IPS DF 6.9 (cell line): ENCODE results near the gene SNCAIP.
"Not testable (repeated sequence)": the region's sequence is repeated elsewhere in the genome, so short reads cannot be mapped to it uniquely, and the experiment has no call there.

Experiments
- DNase-seq: peaks from one replicate; pipeline ENCODE4 v3.0.0-alpha.2; 2013; ENCODE audit warnings: low read depth, low spot score
- H3K27ac ChIP-seq: one replicate; pipeline ENCODE4 v1.5.1; 2013; ENCODE audit warnings: low read length, control low read depth
- H3K27me3 ChIP-seq: 2 replicates; pipeline ENCODE4 v1.6.1; 2013; ENCODE audit warnings: mild to moderate bottlenecking, low read length; ENCODE audit not compliant: control insufficient read depth, insufficient read depth
- H3K36me3 ChIP-seq: 2 replicates; pipeline ENCODE4 v1.6.1; 2013; ENCODE audit warnings: low read length; ENCODE audit not compliant: control insufficient read depth, insufficient read depth
- H3K4me1 ChIP-seq: 2 replicates; pipeline ENCODE4 v1.6.1; 2013; ENCODE audit warnings: low read length; ENCODE audit not compliant: control insufficient read depth, insufficient read depth
- H3K4me3 ChIP-seq: 2 replicates; pipeline ENCODE4 v1.5.1; 2013; ENCODE audit warnings: mild to moderate bottlenecking, low read length
- H3K9me3 ChIP-seq: 2 replicates; pipeline ENCODE4 v1.6.1; 2013; ENCODE audit warnings: low read length, inconsistent platforms; ENCODE audit not compliant: control insufficient read depth, insufficient read depth
- WGBS: extraction: QIAGEN DNeasy Blood & Tissue Kit; methylation state at CpG from one replicate; pipeline ENCODE4 v1.1.7; 2013; ENCODE audit warnings: mixed read lengths, missing lambda C conversion rate; ENCODE audit not compliant: insufficient read length, insufficient coverage; 5-methylcytosine and 5-hydroxymethylcytosine counted together

Gene SNCAIP

DNA sequence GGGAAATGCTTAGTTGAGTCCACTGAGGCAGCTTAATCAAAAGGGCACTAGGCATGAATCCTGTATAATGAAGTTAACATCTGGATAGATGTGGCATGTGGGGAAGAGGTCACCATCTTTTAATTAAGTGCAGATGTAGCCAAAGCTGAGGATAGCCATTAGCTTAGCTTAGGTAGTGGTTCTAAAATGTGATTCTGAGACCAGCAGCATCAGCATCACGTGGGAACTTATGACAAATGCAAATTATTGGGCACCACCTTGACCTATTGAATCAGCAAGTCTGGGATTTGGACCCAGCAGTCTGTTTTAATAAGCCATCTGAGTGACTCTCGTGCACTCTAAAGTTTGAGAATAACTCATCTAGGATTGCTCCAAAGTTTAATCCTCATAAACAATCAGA lies 63.8 kb downstream of the SNCAIP start:
- no peak for DNase-seq
- H3K27ac ChIP-seq = no peak overlapping the region
- no CpG with 5 or more reads among the region's 2 CpGs for WGBS

DNA sequence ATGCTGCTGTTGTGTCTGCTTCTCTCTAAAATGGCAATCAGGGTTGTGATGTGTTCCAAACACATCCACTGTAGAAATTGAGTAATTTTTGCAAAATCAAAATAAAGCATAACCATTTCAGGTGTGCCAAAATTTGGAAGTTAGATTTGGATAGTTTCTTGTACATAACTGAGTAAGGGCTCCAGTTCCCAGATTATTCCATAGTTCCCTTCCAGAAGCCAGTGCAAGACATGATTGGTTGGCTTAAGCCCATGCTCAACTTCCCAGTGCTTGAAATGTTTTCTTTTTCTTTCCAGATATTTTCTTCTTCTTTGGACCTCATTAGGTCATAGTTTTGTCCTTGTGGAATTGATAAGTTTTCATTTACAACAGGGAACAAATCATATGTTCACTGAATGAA lies 64.2 kb downstream of the SNCAIP start:
- no peak overlapping the region for H3K27ac ChIP-seq
- no peak for DNase-seq
- H3K9me3 ChIP-seq = no peaks in the 10 kb centered on the region
- no peaks in the 10 kb centered on the region for H3K27me3 ChIP-seq
- no peaks in the 10 kb centered on the region for H3K4me1 ChIP-seq
- H3K36me3 ChIP-seq = no peaks in the 10 kb centered on the region
- no peak overlapping the region for H3K4me3 ChIP-seq

More for the DNA sequence above, 63.8 kb downstream of the SNCAIP start:
- Histone ChIP-seq H3K36me3 (no peaks in the 10 kb centered on the region), H3K27me3 (no peaks in the 10 kb centered on the region), H3K4me3 (no peak overlapping the region), H3K4me1 (no peaks in the 10 kb centered on the region), H3K9me3 (no peaks in the 10 kb centered on the region)

DNA sequence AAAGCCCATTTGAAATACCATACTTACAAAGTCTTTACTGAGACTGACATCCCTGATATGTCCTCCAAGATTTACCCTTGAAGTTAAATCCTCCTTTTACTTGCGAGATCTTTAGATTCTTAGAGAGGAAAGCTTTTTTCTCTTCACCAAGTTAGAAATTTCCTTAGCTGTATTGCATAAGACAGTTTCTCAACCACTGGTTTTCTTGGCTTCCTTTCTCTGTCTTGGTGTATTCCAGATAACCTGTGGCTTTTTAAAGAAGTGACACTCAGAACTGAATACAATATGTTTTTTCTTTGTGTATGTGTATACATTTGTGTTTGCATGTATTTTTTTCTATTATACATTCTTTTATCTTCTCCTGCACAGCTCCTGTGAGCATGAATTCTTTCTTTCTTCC lies 65.0 kb downstream of the SNCAIP start:
- Histone ChIP-seq H3K4me1 (no peaks in the 10 kb centered on the region), H3K27ac (no peak overlapping the region), H3K27me3 (no peaks in the 10 kb centered on the region), H3K9me3 (no peaks in the 10 kb centered on the region), H3K36me3 (no peaks in the 10 kb centered on the region), H3K4me3 (no peak overlapping the region)
- no CpG with 5 or more reads among the region's 1 CpG for WGBS
- no peak for DNase-seq

- no CpG with 5 or more reads among the region's 16 CpGs for WGBS
- DNase-seq = not testable (repeated sequence)
Measured at GRCh38 chr5:122382938-122383337, 70.9 kb downstream of the SNCAIP start.

DNA sequence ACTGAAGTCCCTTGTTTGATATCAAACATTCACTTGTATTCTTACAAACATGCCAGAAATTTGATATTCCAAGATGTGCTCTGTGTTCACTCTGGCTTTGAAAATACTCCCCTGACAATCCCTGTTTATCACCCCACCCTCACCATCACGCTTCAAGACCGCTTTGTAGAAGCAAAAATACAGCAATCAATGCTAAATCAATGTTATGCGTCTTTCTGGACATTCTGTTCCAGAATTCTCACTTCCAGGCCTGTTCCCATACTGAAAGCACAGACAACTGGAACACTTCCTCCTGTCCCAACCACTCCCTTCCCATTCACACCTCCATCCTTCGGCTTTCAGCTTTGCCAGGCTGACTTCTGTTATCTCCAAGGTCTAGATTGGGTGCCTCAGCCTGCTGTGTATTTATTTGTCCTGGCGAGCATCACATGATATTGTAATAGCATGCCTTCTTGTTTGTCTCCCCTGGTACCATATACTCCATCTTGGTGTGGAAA lies 72.8 kb downstream of the SNCAIP start:
- no peaks in the 10 kb centered on the region for H3K4me1 ChIP-seq
- no CpG with 5 or more reads among the region's 5 CpGs for WGBS

More at GRCh38 chr5:122382938-122383337, 70.9 kb downstream of the SNCAIP start:
- not testable (repeated sequence) for H3K27me3 ChIP-seq, H3K36me3 ChIP-seq, H3K27ac ChIP-seq, H3K4me1 ChIP-seq, H3K9me3 ChIP-seq, H3K4me3 ChIP-seq

DNA sequence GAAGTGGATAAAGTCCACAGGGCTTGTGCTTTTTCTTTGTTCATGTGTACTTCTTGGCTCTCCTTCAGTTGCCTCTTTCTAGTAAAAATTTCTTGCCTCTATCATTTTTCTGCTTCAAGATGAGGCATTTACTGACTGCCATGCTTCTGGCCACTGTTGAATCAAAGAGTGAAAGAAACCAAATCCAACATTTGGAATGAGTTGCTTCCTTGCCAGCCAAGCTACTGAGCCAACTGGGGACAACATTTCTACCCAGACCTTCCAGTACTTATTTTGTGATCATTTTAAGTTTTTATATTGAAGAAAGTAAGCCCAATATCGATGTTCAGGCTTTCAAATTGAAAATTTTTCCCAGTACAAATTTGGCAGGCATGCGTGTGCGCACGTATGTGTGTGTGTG lies 73.2 kb downstream of the SNCAIP start:
- no peak overlapping the region for H3K27ac ChIP-seq

More for the DNA sequence above, 72.8 kb downstream of the SNCAIP start:
- Histone ChIP-seq H3K36me3 (no peaks in the 10 kb centered on the region), H3K27me3 (no peaks in the 10 kb centered on the region), H3K27ac (no peak overlapping the region), H3K4me3 (no peak overlapping the region), H3K9me3 (no peaks in the 10 kb centered on the region)
- no peak for DNase-seq

DNA sequence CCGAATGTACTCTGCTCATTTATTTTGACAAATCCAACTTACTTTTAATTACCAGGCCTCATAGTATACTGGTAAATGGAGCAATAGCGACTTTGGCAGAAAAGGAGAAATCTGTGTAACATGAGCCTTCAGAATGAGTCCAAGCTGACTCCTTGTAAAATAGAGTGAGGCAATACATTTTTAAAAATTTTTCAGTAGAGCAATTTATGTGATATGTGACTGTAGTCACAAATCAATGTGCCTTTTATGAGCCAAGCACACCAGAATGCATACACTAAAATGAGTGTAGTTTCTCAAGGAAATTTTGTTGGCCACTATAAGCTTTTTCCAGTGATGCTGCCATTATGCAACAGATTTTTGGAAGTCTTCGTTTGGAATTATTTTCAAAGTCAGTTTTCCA lies 73.8 kb downstream of the SNCAIP start:
- Histone ChIP-seq H3K4me3 (no peak overlapping the region), H3K36me3 (no peaks in the 10 kb centered on the region), H3K9me3 (no peaks in the 10 kb centered on the region), H3K27me3 (no peaks in the 10 kb centered on the region), H3K4me1 (no peaks in the 10 kb centered on the region), H3K27ac (no peak overlapping the region)
- no CpG with 5 or more reads among the region's 3 CpGs for WGBS
- no peak for DNase-seq

More for the DNA sequence above, 73.2 kb downstream of the SNCAIP start:
- Histone ChIP-seq H3K4me3 (no peak overlapping the region), H3K27me3 (no peaks in the 10 kb centered on the region), H3K4me1 (no peaks in the 10 kb centered on the region), H3K36me3 (no peaks in the 10 kb centered on the region), H3K9me3 (no peaks in the 10 kb centered on the region)
- WGBS = no CpG with 5 or more reads among the region's 4 CpGs
- no peak for DNase-seq

DNA sequence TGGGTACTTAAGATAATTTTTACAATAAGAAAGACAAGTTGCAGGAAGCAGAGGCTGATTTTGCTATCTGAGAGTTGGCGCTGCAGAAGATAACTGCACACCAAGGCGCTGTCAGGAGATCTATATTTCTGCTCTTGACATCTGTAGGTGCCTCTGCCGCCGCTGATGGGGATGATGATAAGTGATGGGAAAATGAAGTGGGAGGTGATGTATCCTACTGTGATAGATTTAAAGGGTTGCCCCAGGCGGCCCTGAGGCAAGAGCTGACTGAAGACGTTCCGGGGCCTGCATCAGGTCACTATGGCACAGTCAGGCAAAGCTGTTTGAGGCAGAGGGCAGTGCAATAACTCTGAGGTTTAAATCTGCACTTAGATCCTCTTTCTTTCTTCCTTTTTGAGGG lies 78.1 kb downstream of the SNCAIP start:
- Histone ChIP-seq H3K4me1 (no peaks in the 10 kb centered on the region), H3K27me3 (no peaks in the 10 kb centered on the region), H3K9me3 (no peaks in the 10 kb centered on the region), H3K4me3 (no peak overlapping the region), H3K36me3 (no peaks in the 10 kb centered on the region), H3K27ac (no peak overlapping the region)
- no peak for DNase-seq
- WGBS = no CpG with 5 or more reads among the region's 7 CpGs

DNA sequence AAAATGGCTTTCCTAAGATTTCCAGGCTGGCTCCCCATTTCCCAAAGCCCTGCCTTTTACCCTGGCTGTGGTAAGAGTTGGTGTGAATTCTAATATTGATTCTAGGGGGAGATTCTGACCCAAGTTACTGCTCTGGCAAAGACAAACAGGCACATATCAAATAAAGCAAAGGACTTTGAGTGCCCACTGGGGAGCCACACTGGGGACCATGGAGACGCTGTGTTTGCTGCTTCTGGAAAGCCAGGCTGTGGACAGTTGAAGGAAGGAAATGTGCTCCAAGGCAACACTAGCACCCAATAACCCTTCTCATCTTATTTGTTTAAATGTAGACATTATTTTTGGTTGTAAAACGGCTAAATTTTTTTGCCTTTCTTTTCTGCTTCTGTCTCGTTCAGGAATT lies 78.7 kb downstream of the SNCAIP start:
- no peaks in the 10 kb centered on the region for H3K9me3 ChIP-seq
- WGBS = no CpG with 5 or more reads among the region's 3 CpGs
- no peaks in the 10 kb centered on the region for H3K4me1 ChIP-seq
- H3K27me3 ChIP-seq = no peaks in the 10 kb centered on the region
- H3K27ac ChIP-seq = no peak overlapping the region
- no peak overlapping the region for H3K4me3 ChIP-seq
- no peaks in the 10 kb centered on the region for H3K36me3 ChIP-seq
- no peak for DNase-seq

- Histone ChIP-seq H3K9me3 (no peaks in the 10 kb centered on the region), H3K4me1 (no peaks in the 10 kb centered on the region), H3K4me3 (no peak overlapping the region), H3K27me3 (no peaks in the 10 kb centered on the region), H3K36me3 (no peaks in the 10 kb centered on the region), H3K27ac (no peak overlapping the region)
- no CpG with 5 or more reads among the region's 3 CpGs for WGBS
- DNase-seq = no peak
Measured at GRCh38 chr5:122391621-122392020, 79.6 kb downstream of the SNCAIP start.

DNA sequence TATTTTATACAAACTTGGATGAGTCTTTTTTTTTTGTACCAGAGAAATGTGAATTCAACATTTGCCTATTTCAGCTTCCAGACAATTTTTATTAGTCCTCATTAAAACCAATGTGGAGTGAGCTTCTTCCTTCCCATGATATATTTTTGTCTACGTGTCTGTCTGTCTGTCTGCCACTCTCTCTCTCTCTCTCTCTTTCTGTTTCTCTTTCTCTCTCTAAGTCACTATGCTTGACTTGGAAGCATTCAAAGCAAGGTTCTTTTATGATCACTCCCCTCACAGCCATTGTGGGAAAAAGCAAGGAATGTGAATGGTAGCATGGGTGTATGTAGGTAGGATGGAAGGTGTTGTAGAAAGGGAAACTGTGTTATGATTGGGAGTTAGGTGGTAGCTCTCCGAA lies 80.2 kb downstream of the SNCAIP start:
- Histone ChIP-seq H3K36me3 (no peaks in the 10 kb centered on the region), H3K9me3 (no peaks in the 10 kb centered on the region), H3K27me3 (no peaks in the 10 kb centered on the region), H3K4me3 (no peak overlapping the region), H3K4me1 (no peaks in the 10 kb centered on the region), H3K27ac (no peak overlapping the region)
- 100% methylated on average over 1 of the region's 2 CpGs for WGBS
- DNase-seq = no peak
